HL-60/S4 treated with retinoic acid at 250 ng/mL for 4 days and 3 days (cell line): ENCODE results near the gene TMEM130.
"Not testable (repeated sequence)": the region's sequence is repeated elsewhere in the genome, so short reads cannot be mapped to it uniquely, and the experiment has no call there.

Experiments
- in situ Hi-C: fragments of 300-500 bp; cut with MboI; formaldehyde crosslinking; loops from 2 replicates; pipeline ENCODE4 v1.7.0; 2022; ENCODE audit warnings: low sequenced_read_pairs

TMEM130 gene

DNA sequence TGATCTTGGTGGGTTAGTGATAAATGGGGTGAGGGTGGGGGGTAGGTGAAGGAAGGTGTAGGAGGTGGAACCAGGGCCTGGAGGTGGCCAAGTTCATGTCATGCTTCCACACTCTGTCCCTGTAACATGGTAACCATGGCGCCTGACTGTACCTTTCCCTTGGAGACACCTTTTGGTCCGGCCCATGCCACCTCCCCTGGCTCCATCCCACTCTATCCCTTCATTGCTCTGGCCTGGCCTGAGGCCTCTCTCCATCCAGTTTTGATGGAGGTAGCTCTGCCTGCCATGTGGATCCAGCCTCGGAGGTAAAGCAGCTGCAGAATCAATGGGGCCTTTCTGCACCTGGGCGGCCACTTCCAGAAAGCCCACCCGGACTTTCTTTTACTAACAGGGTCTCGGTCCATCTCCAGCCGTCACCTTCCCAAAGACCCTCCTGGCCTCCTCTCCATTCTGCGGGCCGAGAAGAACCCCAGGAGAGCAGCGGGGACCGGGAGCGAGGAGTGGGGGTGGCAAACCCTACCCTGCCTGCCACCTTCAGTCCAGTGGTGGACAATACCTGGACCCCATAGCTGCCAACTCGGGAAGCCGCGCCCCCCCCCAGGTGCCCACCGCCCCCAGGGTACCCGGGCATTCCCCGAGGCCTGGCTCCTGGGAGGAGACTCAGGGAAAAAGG lies 8.0 kb upstream of the TMEM130 start:
- in situ Hi-C loops, result no loop called here

DNA sequence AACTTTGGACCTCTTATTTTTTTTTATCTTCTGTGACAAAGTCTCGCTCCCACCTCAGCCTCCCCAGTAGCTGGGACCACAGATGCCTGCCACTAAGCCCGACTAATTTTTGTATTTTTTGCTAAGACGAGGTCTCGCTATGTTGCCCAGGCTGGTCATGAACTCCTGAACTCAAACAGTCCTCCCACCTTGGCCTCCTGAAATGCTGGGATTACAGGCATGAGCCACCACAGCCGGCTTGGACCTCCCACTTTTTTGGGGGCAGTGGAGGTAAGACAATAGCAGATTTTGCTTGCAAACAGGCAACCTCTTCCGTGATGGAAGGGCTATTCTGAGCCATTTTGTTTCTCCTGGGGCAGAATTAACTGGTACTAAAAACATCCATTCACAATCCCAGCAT lies 7.3 kb upstream of the TMEM130 start:
- in situ Hi-C loops, result no loop called here

DNA sequence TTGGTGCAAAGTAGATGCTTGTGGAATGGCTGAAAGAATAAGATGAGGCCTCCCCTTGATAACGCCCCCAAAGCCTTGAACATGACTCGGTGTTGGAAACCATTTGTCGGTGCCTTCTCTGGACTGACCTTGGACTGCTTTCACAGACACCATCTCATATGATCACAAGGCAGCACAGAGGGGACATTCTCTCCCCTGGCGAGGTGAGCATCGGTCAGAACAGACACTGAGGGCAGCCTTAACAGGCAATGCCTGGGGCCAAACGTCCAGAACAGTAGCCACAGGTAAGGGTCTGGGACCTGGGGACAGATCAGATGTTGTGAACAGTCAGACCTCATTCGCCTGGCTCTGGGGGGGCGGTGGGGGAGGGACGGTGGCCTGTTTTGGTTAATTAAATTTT lies 5.7 kb upstream of the TMEM130 start:
- in situ Hi-C loops, result no loop called here

DNA sequence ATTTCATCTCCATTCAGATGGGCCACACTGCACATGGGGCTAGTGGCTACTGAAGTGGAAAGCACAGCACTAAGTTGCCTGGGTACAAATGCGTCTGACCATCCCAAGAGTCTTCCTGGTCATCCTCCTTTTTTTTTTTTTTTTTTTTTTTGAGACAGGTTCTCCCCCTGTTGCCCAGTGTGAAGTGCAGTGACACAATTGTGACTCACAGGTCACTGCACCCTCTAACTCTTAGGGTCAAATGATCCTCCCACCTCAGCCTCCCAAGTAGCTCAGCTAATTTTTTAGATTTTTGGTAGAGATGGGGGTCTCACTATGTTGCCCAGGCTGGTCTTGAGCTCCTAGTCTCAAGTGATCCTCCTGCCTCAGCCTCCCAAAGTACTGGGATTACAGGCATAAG lies 5.1 kb upstream of the TMEM130 start:
- in situ Hi-C loops, result no loop called here

DNA sequence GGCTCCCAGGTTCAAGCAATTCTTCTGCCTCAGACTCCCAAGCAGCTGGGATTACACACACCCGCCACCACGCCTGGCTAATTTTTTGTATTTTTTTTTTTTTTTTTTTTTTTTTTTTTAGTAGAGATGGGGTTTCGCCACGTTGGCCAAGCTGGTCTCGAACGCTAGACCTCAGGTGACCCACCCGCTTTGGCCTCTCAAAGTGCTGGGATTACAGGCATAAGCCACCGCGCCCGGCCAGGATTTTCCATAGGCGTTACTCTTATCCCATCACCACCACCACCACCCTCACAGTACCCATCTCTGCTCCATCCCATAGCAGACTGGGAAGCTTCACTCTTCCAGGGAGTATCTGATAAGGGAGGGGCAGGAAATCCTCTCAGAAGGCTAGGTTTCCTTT lies 3.8 kb upstream of the TMEM130 start:
- in situ Hi-C loops, result not testable (repeated sequence)

DNA sequence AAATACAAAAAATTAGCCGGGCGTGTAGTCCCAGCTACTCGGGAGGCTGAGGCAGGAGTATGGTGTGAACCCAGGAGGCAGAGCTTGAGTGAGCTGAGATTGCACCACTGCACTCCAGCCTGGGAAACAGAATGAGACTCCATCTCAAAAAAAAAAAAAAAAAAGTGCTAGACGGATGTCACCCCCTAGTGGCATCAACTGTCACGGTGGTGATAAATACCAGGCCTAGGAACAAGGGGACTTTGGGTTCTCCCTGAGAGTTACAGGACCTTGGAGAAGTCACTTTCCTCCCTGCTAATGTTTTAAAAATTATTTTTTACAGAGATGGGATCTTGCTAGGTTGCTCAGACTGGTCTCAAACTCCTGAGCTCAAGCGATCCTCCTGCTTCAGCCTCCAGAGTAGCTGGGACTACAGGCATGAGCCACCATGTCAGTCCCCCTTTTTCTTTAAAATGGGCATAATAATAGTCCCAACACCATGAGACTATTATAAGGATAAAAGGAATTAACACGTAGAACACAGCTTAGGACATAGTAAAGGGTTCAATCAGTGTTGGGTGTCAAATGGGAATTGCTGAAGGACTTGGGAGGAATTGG lies 2.6 kb upstream of the TMEM130 start:
- in situ Hi-C loops, result no loop called here

DNA sequence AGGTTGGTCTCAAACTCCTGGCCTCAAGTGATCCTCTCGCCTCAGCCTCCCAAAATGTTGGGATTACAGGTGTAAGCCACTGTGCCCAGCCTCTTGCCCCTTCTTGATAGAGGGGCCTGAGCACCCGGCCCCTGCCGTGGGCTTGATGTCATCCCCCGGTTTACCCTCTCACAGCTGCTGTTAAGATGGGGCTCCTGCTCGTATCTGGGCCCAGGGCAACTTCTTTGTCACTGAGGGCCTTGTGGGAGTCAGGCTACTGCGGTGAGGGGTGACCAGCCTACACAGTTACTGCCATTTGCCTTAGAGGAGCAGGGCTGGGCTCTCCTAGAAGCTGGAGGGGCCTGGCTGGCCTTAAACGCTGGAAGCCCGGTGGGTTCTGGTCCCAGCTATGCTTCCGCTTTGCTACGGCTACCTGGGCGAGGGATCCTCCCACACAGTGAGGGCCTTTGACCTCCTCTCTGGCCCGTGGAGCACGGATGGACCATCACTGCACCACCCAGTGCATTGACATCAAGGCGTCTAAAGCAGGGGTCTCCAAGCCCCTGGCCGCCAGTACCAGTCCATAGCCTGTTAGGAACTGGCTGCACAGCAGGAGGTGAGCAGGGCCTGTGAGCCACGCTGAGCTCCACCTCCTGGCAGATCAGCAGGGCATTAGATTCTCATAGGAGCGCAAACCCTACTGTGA lies 1.1 kb upstream of the TMEM130 start:
- in situ Hi-C loops, result no loop called here

DNA sequence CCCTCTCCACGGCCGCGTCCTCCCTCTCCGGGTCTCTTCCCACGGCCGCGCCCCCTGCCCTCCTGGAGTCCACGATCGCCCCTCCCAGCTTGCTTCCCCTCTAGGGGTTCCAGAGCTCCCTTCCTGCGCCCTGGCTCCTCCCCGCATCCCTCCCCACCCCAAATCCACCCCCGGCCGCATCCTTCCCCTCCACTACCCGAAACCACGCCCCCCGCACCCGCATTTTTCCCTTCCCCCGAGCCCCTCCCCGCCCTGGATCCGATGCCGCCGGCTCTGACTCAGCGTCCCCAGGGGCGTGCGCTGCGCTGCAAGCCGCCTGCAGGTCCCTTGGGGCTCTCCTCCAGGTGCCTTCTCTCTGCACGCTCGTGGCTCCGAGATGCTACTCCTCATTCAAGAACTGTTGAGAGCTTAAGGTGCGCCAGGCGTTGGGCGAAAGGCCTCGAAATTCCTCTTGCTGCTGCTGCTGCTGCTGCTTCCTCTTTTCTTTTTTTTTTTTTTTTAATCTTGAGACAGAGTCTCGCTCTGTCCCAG lies 372 bp upstream of the TMEM130 start:
- in situ Hi-C loops, result no loop called here

DNA sequence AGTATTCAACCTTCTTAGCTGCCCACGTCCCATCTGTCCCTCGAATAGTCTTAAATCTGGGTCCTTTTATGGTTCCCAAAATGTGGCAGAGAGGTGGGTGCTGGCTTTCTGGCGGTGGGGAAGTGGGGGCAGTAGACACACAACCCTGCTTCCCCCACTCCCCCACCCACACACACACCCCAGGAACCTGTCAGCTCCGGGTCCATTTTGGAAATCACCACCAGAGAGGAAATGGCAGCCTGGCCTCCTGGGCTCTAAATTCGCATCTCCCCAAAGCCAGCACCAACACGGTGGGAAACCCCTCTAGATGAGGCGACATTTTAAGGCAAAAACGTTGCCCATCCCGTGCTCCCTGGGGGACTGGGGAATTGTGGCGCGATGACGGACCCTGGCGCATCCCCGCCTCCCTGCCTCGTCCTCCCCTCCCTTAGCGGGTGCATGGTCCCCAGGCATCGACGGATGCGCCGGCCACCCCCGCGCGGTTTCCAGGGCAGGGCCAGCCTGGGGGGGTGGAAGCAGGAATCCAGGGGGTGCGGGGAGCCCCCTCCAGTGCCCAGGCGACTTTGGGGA lies 702 bp downstream of the TMEM130 start:
- in situ Hi-C loops, result no loop called here

DNA sequence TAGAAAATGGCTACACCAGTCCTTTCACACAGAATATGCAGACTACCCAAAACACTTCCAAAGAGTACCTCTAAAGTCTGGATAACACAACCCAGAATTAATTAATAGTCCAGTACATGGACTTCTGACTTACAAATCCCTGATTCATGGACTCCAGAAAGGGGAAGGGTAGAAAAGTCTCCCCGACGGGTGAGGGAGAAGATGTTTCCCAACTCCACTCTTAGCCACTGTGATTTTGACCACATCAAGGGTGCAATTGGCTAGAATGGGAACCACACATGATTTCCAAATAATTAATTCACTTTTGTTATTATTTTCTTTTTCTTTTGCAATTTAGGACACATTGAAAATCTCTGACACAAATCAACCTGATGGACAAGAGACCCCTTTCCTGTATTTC lies 1.4 kb downstream of the TMEM130 start:
- in situ Hi-C loops, result no loop called here

DNA sequence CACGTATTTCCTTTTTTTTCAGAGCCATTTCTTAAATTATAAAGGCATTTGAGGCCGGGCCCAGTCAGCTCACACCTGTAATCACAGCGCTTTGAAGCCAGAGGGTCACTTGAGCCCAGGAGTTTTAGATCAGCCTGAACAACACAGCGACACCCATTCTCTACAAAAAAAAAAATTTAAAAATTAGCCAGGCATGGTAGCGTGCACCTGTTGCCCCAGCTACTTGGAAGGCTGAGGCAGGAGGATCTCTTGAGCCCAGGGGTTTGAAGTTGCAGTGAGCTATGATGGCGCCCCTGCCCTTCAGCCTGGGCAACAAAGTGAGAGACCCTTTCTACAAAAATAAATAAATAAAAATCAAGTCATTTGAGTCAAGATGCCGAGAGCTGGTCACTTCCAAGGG lies 3.0 kb downstream of the TMEM130 start:
- in situ Hi-C loops, result no loop called here

DNA sequence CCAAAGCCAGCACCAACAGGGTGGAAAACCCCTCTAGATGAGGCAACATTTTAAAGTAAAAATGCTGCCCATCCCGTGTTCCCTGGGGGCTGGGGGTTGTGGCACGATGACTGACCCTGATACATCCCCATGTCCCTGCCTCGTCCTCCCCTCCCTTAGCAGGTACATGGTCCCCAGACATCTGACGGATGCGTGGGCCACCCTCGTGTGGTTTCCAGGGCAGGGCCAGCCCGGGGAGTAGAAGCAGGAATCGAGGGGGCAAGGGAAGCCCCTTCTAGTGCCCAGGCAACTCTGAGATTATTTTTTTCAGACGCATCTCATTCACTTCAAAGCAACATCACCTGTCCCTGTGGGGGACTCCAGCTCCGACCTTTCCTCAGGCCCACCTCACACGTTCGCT lies 3.5 kb downstream of the TMEM130 start:
- in situ Hi-C loops, result no loop called here

DNA sequence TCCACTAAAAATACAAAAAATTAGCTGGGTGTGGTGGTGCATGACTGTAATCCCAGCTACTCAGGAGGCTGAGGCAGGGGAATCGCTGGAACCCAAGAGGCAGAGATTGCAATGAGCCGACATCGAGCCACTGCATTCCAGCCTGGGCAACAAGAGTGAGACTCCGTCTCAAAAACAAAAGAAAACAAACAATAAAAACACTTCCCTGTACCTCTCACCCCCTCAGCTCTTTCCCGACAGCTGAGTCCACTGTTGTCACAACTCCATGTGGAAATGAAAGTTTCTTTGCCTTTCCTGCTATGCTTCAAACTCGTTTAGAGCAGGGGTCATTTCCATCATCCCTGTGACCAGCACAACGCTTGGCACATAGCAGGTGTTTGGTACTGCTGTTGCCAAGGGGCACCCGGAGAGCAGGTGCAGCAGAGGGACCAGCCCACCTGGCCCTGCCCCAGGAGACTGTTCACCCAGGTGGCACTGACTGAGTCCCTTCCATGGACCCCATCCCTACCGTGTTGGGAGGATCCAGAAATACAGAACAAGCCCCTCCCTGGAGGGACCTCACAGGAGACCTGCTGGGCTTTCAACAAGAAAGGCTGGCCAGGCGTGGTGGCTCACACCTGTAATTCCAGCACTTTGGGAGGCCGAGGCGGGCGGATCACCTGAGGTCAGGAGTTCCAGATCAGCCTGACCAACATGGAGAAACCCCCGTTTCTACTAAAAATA lies 4.9 kb downstream of the TMEM130 start:
- in situ Hi-C loops, result no loop called here

DNA sequence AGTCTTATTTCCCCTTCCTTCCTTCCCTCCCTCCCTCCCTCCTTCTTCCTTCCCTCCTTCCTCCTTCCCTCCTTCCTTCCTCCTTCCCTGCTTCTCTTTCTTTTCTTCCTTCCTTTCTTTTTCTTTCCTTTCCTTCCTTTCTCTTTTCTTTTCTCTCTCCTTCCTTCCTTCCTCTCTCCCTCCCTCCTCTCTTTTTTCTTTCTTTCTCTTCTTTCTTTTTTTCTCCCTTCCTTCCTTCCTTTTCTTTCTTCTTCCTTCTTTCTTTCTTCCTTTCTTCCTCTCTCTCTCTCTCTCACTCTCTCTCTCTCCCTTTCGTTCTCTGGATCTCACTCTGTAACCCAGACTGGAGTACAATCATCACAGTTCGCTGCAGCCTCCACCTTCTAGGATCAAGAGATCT lies 6.2 kb downstream of the TMEM130 start:
- in situ Hi-C loops, result no loop called here

DNA sequence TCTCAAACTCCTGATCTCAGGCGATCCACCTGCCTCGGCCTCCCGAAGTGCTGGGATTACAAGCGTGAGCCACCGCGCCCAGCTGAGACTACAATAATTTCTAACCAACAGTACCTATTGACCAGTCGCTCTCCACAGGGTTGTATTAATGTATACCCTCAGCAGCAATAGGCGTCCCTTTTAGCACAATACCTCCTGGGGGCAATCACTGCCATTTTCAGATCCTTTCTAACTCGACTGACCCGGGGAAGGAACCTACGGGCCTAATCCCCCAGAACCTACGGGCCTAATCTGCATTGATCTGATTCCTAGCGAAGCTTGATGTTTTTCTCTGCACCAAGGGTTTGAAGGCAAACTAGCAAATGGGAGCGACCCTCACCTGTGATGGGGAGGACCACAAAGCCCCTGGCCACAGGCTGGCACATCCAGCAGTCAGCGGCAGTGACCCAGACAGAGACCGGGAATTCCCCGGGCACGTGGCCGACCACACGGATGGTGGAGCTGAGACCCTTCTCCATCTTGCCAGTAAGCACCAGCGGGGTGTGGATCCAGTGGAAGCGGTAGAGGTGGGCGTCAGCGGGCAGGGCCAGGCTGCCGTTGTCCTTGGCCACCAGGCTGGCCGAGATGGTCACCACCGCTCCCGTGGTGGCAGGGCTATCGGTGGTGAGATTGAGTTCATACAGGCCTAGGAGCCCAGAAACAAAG lies 6.9 kb downstream of the TMEM130 start:
- in situ Hi-C loops, result no loop called here

DNA sequence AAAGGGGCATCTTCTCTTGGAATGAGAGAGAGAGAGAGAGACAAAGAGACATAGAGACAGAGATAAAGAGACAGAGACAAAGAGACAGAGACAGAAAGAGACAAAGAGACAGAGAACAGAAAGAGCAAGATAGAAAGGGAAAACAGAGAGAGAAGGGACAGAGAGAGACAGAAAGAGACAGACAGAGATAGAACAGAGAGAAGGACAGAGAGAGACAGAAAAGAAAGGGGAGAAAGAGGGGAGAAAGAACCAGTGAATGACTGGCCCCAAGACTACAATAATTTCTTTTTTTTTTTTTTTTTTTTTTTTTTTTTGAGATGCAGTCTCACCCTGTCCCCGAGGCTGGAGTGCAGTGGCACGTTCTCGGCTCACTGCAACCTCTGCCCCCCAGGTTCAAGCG lies 7.6 kb downstream of the TMEM130 start:
- in situ Hi-C loops, result no loop called here

DNA sequence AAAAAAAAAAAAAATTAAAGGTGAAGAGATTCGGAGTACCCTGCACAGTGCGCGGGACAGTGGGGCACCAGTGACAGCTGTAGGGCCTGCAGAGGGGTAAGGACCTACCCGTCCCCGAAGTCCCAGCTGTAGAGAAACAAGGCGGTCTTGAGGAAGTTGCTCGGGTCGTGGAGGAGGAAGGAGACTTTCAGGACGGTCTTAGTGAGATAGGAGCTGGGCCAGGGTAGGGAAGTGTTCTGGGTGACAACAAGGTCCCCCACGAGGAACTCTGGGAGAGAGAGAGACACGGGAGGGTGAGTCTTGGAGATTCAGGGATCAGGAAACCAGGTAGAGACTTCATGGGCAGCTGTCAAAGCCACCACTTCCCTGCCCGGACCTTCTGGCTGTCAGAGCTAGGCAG lies 9.7 kb downstream of the TMEM130 start:
- in situ Hi-C loops, result no loop called here

DNA sequence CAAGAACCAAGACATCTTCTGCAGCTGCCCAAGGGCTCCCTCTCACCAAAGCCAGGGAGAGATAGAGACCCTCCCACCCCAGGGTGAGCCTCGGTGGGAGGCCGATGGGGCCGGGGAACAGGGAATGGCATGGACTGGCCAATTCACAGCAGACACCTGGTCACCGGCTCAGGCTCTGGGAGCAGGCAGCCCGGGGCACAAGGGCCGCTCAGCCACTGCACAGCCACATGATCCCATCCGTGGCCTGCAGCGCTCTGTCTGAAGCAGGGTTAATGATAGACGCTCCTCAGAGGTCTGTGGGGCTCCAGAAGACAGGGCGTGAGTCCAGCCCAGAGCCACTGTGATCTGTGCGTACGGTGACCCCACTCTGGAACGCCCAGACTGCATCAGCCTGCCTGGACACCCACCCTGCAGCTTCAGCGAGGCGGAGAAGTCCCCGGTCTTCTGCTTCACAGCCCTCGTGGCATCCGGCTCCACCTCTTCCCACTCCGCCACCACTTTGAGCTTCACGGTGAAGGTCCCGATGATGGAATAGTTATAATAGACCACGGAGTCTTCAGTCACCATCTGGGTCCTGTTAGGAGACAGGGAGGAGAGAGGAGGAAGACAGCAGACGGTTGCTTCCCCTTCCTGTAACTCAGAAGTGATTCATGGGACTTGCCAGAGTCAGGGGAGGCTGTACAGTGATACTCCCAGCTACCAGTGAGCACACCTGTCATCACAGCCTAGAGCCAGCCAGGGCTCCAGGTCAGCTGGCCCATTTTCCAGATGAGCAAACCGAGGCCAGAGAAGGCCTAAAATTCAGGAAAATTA lies 14.0 kb downstream of the TMEM130 start:
- in situ Hi-C loops, result no loop called here

DNA sequence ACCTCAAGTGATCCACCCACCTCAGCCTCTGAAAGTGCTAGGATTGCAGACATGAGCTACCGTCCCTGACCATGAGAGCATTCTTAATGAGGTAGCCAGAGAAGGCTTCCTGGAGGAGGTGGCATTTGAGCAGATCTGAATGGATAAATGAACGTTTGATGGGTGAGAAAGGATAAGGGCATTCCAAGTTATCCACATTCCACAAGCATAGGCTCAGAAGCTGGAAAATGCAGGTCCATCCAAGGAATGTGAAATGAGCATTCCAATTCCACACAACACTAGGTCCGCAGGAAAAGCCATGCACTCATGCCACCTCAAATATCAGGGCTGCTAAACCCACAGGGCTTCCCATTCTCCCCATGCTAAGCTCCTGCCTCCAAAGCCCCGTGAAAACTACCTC lies 17.0 kb downstream of the TMEM130 start:
- in situ Hi-C loops, result no loop called here

DNA sequence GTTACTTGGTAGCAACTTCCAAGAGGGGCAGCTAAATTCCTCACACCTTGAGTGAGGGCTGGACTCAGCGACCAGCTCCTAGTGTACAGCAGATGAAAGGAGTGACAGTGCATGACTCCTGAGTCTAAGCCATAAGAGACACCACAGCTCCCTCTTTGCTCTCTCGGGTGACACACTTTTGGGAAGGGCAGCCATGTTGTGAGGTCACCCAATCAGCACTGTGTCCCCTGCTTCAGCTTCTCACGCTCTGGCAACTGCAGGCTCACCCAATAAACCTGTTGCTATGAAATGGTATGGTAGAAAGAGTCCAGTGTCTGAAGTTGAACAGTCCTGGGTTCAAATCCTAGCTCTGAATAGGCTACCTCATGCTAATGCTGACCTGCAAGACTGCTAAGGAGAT lies 20.9 kb downstream of the TMEM130 start:
- in situ Hi-C loops, result loop anchor here (10.0 kb wide), 1 partner anchor 414 kb away; no protein-coding TSS in a partner anchor
